ENCODE data around the gene CASZ1.

- TF ChIP-seq CTCF (conservative IDR thresholded peaks at IDR 0.05) (no peak), EZH2 (IDR thresholded peaks at IDR 0.05; ENCODE audit: low read depth) (no peak)
These were observed 102.8 kb downstream of the CASZ1 start for GRCh38 chr1:10693497-10694273.

Measured in PC-9 (cell line).